PC-9 (cell line): ENCODE results near the gene E2F3.

Experiments
- CTCF ChIP-seq: fragments of 200-600 bp; sonication (generic); conservative IDR thresholded peaks from 2 replicates; pipeline ENCODE4 v1.6.1; 2017; ENCODE audit warnings: mixed run types, antibody characterized with exemption, mild to moderate bottlenecking, moderate library complexity
- EZH2 ChIP-seq: fragments of 200-600 bp; sonication (generic); IDR thresholded peaks from 2 replicates; pipeline ENCODE4 v1.8.0; 2017; ENCODE audit warnings: antibody characterized with exemption, low read depth

GRCh38 chr6:20490591-20490990, 88.9 kb downstream of the E2F3 start:
- no peak for TF ChIP-seq CTCF
- no peak for TF ChIP-seq EZH2
